ENCODE measurements around the gene DGKE. TPM values are rescaled to one million over a fixed set of nuclear protein-coding genes. Genes with fewer than 3 reads are reported as not detected.
A peak's percentile ranks its signal among the peaks of the same experiment; 100 is the strongest.

The DGKE gene
- total and polyA plus RNA-seq, 2 of the 13 experiments (the other 11 are each of a cell fraction or from before 2014, with no cell fraction given) = 3.2 to 5.3 TPM

GRCh38 chr17:56887552-56888467, 53.9 kb downstream of the DGKE start (continued):
- TF ChIP-seq, protein P1, sequence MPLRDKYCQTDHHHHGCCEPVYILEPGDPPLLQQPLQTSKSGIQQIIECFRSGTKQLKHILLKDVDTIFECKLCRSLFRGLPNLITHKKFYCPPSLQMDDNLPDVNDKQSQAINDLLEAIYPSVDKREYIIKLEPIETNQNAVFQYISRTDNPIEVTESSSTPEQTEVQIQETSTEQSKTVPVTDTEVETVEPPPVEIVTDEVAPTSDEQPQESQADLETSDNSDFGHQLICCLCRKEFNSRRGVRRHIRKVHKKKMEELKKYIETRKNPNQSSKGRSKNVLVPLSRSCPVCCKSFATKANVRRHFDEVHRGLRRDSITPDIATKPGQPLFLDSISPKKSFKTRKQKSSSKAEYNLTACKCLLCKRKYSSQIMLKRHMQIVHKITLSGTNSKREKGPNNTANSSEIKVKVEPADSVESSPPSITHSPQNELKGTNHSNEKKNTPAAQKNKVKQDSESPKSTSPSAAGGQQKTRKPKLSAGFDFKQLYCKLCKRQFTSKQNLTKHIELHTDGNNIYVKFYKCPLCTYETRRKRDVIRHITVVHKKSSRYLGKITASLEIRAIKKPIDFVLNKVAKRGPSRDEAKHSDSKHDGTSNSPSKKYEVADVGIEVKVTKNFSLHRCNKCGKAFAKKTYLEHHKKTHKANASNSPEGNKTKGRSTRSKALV (CRISPR knock-in tag; IDR thresholded peaks at IDR 0.05) = no peak
- TF ChIP-seq ZFP62 (CRISPR knock-in tag; IDR thresholded peaks at IDR 0.05) (no peak), ETV5 (CRISPR knock-in tag; IDR thresholded peaks at IDR 0.05; ENCODE audit: borderline replicate concordance) (peak; percentile 61; the same call in 1 of the 2 replicates), ZBTB42 (CRISPR knock-in tag; IDR thresholded peaks at IDR 0.05) (no peak), ZEB1 (IDR thresholded peaks at IDR 0.05; ENCODE audit: insufficient replicate concordance, low read depth) (peak; percentile 24), PPARG (CRISPR knock-in tag; conservative IDR thresholded peaks at IDR 0.05) (0 out of 2 replicates have a peak, but pooled peaks have one; percentile 16), ZNF296 (CRISPR knock-in tag; conservative IDR thresholded peaks at IDR 0.05) (no peak), RCOR2 (CRISPR knock-in tag; IDR thresholded peaks at IDR 0.05) (no peak; the same call in 1 of the 2 replicates), KDM3A (CRISPR knock-in tag; IDR thresholded peaks at IDR 0.05; ENCODE audit: low read depth) (no peak), ZFP41 (CRISPR knock-in tag; IDR thresholded peaks at IDR 0.05; ENCODE audit: borderline replicate concordance) (no peak), ZBTB1 (CRISPR knock-in tag; IDR thresholded peaks at IDR 0.05; ENCODE audit: borderline replicate concordance) (no peak), SNRNP70 (IDR thresholded peaks at IDR 0.05; ENCODE audit: low read depth, low read length) (no peak), FOXA3 (CRISPR knock-in tag; IDR thresholded peaks at IDR 0.05) (0 out of 2 replicates have a peak, but pooled peaks have one; percentile 21), GATAD2A (CRISPR knock-in tag; IDR thresholded peaks at IDR 0.05) (no peak), MAX (IDR thresholded peaks at IDR 0.05) (peak; percentile 33; the same call in 1 of the 2 replicates), ZNF546 (CRISPR knock-in tag; conservative IDR thresholded peaks at IDR 0.05) (no peak), MTA3 (CRISPR knock-in tag; IDR thresholded peaks at IDR 0.05) (no peak), ELF4 (CRISPR knock-in tag; IDR thresholded peaks at IDR 0.05; ENCODE audit: borderline replicate concordance) (no peak), SRY (CRISPR knock-in tag; IDR thresholded peaks at IDR 0.05) (no peak), ZKSCAN8 (CRISPR knock-in tag; IDR thresholded peaks at IDR 0.05; ENCODE audit: borderline replicate concordance) (no peak), ZNF629 (CRISPR knock-in tag; conservative IDR thresholded peaks at IDR 0.05) (no peak), NPAS2 (CRISPR knock-in tag; IDR thresholded peaks at IDR 0.05; ENCODE audit: borderline replicate concordance) (no peak), ESRRA (CRISPR knock-in tag; IDR thresholded peaks at IDR 0.05; ENCODE audit: low read depth) (no peak)
- TF ChIP-seq, protein P2, sequence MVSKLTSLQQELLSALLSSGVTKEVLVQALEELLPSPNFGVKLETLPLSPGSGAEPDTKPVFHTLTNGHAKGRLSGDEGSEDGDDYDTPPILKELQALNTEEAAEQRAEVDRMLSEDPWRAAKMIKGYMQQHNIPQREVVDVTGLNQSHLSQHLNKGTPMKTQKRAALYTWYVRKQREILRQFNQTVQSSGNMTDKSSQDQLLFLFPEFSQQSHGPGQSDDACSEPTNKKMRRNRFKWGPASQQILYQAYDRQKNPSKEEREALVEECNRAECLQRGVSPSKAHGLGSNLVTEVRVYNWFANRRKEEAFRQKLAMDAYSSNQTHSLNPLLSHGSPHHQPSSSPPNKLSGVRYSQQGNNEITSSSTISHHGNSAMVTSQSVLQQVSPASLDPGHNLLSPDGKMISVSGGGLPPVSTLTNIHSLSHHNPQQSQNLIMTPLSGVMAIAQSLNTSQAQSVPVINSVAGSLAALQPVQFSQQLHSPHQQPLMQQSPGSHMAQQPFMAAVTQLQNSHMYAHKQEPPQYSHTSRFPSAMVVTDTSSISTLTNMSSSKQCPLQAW (CRISPR knock-in tag; IDR thresholded peaks at IDR 0.05) = no peak
- TF ChIP-seq, protein P3, sequence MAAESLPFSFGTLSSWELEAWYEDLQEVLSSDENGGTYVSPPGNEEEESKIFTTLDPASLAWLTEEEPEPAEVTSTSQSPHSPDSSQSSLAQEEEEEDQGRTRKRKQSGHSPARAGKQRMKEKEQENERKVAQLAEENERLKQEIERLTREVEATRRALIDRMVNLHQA (CRISPR knock-in tag; IDR thresholded peaks at IDR 0.05) = no peak
- TF ChIP-seq, protein P4, sequence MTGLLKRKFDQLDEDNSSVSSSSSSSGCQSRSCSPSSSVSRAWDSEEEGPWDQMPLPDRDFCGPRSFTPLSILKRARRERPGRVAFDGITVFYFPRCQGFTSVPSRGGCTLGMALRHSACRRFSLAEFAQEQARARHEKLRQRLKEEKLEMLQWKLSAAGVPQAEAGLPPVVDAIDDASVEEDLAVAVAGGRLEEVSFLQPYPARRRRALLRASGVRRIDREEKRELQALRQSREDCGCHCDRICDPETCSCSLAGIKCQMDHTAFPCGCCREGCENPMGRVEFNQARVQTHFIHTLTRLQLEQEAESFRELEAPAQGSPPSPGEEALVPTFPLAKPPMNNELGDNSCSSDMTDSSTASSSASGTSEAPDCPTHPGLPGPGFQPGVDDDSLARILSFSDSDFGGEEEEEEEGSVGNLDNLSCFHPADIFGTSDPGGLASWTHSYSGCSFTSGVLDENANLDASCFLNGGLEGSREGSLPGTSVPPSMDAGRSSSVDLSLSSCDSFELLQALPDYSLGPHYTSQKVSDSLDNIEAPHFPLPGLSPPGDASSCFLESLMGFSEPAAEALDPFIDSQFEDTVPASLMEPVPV (CRISPR knock-in tag; IDR thresholded peaks at IDR 0.05) = no peak

Data from HepG2 (cell line).